Measurements from ENCODE around the gene CCDC194.

The CCDC194 gene, protein sequence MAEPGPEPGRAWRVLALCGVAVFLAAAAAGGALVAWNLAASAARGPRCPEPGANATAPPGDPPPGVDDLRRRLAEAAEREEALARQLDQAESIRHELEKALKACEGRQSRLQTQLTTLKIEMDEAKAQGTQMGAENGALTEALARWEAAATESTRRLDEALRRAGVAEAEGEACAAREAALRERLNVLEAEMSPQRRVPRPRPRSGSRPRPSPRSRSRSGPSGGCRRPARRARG

DNA sequence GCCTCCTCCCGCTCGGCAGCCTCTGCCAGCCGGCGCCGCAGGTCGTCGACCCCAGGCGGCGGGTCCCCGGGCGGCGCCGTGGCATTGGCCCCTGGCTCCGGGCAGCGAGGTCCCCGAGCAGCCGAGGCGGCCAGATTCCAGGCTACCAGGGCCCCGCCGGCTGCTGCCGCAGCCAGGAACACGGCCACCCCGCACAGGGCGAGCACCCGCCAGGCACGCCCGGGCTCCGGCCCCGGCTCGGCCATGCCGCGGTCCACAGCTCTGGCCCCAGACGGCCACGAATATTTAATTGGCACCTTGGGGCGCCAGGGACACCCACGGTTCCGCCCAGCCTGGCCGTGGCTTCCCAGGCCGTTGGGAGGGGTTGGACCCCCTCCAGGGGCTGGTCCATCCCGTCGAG is at the start of gene CCDC194:
Gene CCDC194 (minus strand): TSS at position 283 of the 400 bp plus-strand sequence. CDS start 38 bp downstream, at position 245.
- no peak for DNase-seq

DNA sequence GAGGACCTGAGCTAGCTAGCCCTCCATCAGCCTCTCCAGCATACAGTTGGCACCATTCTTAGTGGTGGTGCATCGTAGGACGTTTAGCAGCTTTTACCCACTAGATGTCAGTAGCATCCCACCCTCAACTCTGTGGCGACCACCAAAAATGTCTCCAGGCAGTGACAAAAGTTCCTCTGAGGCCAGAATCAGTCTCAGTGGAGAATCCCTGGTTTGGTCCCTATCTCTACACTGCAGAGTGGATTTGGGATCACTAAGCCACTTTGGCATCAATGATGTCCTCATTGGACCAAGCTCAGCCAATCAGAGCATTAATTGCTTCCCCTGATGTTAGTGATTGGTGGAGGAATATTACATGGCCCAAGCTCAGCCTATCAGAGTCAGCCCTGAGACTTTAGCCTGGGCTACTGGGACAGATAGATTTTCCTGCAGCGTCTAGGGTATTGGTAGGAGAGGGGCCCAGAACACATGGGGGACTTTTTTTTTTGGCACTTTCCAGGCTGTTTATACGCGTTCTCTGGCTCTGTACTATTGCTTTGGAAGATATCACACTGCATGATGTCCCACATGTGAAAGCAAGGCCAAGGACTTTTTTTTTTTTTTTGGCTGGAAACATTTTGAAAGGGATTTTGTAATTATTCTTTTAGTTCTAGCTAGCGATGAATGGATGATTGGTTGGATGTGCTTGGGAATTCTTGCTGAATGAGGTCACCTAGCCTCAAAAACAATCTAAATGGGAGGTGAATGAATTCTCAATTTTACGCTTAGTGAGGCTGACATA is 47.4 kb upstream of the CCDC194 start:
- no peak for DNase-seq

DNA sequence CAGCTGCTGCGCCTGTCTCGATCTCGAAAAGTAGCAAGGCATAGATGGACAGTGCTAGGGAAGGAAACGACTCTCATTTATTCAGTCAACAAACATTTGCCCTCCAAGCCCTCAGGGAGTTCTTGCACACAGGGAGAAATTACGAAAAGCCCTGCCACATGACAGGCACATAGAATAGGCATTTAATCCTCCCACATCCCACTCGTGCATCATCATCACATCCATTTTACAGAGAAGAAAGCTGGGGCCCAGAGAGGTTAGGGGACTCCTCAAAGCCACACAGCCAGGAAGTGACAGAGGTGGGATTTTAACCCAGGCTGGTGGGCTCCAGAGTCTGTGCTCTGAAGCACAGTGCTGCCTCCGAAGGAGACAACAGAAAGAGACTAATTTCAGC is 42.9 kb upstream of the CCDC194 start:
- DNase-seq: no peak

DNA sequence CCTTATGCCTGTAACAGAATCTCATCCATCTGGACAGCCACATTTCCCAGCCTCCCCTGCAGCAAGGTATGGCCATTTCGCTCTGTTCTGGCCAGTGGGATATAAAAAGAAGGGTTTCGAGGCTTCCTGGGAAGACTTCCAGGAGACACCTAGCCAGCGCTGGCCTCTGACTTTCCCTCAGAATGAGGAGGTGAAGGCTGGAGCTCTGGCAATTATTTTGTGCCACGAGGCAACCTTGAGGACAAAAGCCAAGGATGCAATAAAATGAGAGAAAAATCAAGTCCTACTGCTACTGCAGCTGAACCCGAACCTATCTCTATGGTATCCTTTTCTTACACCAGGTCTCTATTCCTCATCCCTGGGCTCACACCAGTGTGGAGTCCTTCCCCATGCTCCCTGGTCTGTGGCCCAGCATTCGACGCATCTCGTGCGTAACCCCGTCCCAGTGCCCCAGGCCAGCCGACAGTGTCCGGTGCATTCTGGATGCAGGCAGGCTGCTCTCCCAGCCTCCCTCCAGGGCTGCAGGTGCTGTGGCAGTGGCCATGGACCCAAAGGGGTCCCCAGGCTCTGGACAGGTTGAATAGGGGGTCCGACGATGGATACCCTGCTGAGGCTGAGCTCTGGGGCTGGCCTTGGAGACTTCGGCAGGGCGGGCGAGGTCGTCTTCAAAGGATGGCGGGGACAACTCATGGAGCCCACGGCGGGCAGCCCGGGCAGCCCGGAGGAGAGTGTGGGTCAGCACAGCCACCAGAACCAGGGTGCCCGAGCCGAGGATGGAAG is 42.3 kb upstream of the CCDC194 start:
- no peak for DNase-seq

DNA sequence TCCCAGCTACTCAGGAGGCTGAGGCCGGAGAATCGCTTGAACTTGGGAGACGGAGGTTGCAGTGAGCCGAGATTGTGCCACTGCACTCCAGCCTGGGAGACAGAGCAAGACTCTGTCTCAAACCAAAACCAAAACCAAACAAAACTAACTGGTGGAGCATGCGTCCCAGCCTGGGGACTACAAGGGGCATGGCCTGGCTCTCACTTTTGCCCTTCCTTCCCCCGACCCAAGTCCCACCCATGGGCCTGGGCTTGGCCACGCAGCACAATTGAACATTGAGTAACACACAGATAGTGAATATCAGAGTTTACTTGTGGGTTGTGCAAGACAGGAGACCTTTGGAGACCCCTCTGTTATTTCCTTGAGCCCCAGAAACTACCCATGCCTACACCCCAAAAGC is 41.2 kb upstream of the CCDC194 start:
- no peak for DNase-seq

DNA sequence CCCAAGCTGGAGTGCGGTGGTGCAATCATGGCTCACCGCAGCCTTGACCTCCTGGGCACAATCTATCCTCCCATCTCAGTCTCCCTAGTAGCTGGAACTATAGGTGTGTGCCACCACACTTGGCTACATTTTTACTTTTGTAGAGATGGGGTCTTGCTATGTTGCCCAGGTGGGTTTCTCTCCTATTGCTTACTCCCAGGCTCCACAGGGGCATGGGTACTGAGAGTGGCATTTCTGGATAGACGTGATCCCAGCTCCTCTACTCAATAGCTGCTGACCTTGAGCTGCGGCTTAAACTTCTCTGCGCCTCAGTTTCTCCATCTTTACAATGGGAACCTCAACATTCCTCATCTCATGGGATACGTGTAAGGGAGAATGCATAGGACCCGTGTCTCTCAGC is 37.4 kb upstream of the CCDC194 start:
- DNase-seq: no peak

DNA sequence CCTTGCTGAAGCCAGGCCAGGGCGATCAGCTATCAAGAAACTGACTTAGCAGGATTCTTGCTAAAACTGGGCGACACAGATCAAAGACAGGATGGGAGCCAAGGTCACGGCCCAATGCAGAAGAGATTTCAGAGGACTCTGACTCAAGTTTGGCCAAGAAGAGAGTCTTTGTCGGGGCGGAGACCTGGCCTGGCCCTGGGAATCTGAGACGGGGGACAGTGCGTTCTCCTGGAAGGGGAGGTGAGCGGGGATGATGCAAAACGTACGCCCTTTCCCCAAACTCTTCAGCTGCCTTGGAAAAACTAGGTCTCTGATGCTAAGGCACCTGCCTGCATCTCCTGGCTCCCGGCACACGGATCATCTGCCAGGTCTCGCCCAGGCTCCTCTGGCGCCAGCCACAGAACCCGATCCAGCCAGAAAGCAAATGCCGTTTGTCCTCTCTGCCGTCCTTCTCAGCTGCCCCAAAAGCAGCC is 35.7 kb upstream of the CCDC194 start:
- DNase-seq: no peak

DNA sequence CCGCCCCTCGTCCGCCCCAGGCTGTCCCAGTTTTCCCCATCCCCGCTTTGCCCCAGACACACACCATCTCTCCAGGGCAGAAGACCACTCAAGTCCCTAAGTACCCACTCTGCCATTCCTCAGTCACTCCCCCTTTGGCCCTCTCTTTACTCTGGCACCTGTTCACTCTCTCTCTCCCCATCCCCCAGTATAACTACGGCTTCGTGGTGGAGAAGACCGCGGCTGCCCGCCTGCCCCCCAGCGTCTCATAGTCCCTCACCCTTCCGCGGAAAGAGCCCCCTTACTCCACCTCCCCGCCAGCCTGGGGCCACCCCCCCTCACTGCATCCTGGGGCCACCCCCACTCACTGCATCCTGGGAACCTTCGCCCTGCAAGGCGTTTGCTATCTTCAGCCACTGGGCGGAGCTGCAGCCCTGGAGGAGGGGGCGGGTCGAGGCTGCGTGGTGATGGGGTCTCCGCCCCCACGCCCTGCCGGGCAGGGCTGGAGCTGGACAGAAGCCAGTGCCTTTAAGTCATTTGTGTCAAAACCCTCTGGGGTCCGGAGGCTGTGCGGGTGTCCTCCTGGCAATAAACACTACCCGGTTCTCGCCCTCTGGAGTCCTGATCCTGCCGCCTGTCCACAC is 30.9 kb upstream of the CCDC194 start:
- DNase-seq: peak; percentile 29

DNA sequence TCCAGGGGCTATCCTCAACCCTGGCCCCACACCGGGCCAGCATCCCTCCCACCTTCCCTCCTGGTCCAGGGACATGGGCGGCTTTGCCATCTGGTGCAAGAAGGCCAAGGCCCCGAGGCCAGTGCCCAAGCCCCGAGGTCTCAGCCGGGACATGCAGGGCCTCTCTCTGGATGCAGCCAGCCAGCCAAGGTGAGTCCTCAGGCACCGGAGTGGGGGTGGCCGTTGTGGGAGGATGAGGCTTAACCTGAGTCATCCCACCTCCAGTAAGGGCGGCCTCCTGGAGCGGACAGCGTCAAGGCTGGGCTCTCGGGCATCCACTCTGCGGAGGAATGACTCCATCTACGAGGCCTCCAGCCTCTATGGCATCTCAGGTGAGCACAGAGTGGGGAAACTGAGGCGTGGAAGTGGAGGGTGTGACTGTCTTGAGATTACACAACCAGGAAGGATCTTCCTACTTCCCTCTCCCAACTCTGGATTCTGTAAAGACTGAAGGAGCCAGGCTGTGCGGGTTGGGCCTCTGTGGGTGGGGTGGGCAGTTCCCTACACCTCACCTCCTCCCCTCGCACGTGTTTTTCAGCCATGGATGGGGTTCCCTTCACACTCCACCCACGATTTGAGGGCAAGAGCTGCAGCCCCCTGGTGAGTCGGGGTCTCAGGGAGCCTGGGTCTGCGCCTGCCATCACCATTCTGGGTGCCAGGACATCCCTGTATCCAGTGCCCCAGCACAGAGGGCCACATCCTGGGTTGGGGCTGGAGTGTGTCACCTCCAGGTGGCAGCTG is 29.6 kb upstream of the CCDC194 start:
- no peak for DNase-seq

DNA sequence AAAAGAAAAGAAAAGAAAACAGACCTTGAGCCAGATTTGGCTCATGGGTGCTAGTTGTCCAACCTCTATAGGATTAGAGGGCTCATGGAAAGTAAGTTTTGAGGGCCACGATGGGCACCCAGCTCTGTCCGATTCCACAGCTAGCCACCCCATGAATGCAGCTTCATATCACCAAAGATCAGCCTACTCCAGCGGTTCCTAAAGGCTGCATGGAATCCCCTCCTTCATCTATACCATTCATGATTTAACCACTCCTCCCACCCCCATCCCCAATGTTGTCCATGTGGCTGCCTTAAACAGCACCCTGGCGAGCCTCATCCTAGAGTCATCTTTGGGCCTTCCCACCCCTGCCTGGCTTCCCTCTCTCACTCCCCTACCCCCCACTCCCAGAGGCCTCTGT is 27.9 kb upstream of the CCDC194 start:
- no peak for DNase-seq

DNA sequence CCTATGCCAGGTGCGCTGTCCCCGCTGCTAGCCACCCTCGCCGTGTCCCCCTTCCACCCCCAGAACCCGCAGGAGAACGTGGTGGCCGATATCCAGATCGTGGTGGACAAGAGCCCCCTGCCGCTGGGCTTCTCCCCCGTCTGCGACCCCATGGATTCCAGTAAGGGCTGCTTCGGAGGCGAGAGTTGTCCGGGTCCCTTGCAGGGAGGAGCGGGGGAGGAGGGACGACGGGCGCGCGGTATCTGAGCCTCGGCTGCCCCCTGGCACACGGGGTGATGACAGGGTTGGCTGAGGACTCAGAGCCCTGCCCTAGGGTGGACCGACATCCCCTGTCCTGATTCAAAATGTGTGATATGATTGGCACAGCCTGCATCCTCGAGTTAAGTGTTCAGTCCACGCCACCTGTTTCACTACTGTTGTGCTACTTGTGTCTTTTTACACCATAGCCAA is 26.5 kb upstream of the CCDC194 start:
- DNase-seq: no peak

DNA sequence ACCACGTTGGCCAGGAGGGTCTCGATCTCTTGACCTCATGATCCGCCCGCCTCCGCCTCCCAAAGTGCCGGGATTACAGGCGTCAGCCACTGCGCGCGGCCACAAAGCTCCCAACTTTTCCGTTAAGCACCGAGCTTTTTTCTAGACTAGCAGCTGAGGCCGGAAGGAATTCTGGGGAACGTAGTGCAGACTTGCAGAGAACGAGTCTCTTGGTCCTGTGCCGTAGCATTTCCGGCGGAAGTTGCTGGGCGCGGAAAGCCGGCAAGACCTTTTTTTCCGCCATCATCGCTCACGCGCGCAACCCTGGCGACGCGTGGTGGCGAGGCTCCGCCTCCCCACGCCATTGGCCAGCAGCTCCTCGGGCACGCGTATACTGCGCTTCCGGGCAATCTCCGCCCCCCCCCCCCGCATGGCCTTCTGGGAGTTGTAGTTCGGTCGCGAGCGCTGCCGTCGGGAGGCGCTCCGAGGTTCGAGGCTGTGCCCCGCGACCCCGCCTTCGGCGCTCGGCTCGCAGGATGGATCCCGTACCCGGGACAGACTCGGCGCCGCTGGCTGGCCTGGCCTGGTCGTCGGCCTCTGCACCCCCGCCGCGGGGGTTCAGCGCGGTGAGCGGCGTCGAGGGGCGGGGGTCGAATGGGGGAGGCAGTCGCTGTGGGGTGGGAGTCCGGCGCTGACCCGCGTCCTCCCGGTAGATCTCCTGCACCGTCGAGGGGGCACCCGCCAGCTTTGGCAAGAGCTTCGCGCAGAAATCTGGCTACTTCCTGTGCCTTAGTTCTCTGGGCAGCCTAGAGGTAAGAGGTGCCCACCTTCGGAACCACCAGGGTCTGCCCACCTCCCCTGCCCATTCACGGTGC is 25.9 kb upstream of the CCDC194 start, which contains the start of gene MVB12A:
Gene MVB12A (plus strand): TSS at position 427 of the 854 bp plus-strand sequence. CDS start 89 bp downstream, at position 516.
- peak; percentile 96 for DNase-seq

DNA sequence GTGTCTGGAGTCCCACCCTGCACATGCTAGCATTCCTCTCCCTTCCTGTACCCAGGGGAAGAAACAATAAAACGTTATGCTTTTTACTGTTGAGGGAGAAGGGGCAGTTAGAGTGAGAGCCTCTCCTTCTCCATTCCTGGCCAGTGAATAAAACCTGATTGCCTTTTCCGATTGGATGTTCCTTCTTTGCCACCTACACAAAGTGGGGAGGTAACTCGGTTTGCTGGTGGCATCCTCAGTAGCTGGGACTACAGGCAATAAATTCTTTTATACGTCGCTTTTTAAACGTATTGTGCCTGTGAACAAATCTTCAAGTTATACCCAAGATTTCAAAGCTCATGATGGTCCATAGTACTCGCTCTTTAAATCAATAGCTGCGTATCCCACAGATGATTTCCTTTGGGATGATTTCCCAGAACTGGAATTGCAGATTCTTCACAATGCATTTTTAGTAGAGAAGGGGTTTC is 25.2 kb upstream of the CCDC194 start:
- no peak for DNase-seq

DNA sequence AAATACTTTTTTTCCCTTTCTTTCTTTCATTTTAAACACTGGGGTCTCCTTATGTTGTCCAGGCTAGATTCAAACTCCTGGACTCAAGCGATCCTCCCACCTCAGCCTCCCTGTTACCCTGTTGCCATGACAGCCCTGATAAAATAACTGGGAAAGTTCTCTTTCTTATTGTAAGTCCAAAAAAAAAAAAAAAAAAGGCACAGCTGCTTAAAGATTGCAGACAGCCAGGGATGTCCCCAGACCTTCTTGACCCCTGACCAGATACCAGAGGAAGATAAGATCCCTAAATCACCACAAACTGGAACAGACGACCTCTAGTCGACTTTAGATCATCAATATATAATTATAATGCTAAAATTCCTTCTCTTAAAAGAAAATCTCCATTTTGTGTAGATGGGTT is 24.7 kb upstream of the CCDC194 start:
- no peak for DNase-seq

DNA sequence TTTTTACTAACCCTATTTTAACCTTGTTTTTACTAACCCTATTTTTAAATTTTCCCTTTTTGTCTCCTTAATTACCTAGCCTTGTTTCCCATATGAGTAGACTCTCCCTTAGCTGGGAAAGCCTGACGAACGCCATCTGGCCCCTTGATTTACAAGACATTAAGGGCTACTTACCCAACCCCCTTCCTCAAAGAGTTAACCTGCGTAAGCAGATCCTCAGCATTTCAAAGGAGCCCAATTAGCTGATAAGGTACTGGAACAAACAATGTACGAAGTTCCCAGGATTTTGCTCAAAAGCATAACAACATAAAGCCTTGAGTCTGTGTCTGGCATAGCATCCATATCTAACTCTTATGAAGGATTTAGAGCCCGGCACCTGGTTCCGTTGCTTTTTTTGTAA is 21.1 kb upstream of the CCDC194 start:
- no peak for DNase-seq

DNA sequence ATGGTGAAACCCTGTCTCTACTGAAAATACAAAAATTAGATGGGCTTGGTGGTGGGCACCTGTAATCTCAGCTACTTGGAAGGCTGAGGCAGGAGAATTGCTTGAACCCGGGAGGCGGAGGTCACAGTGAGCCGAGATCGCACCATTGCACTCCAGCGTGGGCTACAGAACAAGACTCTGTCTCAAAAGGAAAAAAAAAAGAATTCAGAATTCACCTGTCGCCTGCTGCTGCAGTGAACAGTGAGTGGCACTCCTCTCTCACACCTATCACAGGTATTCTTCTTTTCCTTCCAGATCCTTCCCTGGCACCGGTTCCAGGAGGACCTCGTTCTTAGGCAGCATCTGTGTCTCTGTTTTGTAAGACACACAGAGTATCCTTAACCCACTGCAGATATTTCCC is 20.1 kb upstream of the CCDC194 start:
- DNase-seq: no peak

DNA sequence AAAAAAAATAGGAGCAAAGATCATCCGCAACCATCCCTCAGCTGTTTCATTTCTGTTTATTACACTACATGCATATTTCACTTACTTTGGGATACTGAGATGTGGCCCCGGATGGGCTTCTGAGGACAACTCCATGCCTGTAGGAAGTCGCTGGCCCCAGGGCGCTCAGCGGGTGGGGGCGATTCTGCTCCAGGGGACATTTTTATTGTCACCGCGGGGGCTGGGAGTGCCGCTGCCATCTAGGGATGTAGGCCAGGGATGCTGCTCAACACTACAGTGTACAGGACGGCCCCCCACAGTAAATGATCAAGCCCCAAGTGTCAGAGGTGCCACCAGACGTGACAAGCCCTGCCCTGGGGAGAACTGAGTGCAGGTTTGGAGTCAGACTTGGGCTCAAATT is 17.8 kb upstream of the CCDC194 start:
- DNase-seq: no peak

DNA sequence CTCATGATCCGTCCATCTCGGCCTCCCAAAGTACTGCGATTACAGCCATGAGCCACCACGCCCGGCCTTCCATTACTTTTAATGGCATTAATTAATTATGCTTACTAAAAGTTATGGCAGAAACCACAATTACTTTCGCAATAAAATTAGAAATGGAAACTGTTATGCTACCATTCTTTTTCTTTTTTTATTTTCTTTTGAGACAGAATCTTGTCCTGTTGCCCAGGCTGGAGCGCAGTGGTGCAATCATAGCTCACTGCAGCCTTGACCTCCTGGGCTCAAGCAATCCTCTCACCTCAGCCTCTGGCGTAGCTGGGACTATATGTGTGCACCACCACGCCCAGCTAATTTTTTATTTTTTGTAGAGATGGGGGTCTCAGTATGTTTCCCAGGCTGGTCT is 16.0 kb upstream of the CCDC194 start:
- no peak for DNase-seq

DNA sequence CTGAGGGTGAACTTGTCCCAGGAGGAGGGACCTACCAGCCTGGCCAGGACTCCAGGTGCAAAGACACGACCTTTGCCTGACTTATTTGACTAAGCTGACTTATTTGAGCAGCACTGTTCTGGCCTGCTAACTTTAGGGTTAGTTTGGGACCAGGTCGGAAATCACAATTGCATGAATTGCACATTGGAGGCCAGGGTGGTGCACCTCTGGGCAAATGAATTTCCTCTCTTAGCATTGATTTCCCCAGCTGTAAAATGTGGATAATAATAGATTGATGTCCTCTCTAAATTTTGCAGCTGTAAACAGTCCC is 12.8 kb upstream of the CCDC194 start:
- no peak for DNase-seq

DNA sequence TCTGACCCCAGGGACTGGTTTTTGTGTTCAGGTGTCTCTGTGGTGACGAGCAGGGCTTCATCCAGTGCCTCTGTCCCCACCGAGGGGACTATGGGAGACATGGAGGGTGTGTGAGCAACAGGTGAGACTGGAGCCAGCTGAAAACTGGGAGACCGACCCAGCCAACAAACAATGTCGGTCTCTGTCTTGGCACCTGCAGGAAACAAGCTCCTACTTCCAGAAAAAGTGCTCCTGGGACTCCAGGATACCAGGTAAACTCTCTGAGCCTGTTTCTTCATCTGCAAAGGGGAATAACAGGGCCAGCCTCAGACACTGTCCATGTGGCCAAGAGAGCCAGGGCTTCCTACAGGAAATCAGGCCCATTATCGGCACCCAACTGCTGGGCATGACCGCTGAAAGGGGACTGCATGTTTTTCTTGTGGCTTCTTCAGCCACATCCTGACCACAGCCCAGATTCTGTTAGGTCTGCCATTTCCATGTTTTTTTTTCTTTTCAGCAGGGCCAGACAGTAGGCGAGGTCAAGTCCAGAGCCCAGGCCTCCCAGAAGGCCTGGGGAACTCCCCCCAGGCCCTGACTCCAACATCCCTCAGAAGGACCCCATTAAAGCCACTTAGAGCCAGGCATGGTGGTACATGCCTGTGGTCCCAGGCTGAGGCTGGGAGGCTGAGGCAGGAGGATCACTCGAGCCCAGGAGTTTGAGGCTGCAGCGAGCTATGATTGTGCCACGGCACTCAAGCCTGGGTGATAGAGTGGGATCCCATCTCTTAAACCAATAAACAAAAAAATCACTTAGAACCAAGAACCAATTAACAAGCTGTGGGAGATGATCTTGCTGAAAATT is 12.3 kb upstream of the CCDC194 start:
- no peak for DNase-seq

All from NCI-H510A (cell line).